GM19467 (cell line): ENCODE measurements around the gene ZFYVE21.

Experiments
- ATAC-seq: cut with Tn5 transposase; IDR thresholded peaks from one replicate; pipeline ENCODE4 v1.9.1; 2021; ENCODE audit warnings: mild to moderate bottlenecking, moderate library complexity; ENCODE audit not compliant: unreplicated experiment

Gene ZFYVE21

DNA sequence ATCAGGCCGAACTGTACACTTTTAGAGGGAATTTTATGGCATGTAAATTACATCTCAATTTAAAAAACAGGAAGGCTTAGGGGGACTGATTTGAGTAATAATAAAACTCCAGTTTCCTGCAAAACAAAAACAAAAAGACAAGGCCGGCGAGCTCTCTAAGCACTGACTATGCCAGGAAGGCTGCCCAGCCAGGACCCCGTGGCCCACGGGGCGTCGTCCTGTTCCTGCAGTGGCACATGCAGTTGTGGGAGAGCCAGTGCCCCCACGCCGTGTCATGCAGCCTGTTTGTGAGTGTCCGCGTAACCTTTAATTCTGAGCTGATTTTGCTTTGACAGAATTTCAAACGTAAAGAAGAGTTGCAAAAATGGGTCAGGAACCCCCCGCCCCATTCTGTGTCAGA, 10.9 kb upstream of the ZFYVE21 start:
- ATAC-seq: no peak

DNA sequence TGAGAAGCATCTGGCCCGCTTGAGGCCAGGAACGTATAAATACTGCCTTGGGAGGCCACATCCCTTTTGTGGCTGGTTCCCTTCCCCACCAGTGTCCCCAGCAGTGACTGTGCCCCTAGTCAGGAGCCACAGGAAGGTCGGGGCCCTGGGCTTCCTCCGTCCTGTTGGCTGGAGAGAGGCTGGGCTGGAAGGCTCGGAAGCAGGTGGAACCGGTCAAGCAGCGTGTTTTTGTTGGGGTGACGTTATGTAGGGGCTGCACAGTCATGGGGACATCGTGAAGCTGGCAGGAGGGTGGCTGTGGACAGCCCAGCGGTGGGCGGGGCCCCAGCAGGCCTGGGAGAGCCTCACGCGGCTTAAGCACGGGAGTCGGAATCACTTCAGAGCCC, 10.5 kb upstream of the ZFYVE21 start:
- ATAC-seq: no peak

DNA sequence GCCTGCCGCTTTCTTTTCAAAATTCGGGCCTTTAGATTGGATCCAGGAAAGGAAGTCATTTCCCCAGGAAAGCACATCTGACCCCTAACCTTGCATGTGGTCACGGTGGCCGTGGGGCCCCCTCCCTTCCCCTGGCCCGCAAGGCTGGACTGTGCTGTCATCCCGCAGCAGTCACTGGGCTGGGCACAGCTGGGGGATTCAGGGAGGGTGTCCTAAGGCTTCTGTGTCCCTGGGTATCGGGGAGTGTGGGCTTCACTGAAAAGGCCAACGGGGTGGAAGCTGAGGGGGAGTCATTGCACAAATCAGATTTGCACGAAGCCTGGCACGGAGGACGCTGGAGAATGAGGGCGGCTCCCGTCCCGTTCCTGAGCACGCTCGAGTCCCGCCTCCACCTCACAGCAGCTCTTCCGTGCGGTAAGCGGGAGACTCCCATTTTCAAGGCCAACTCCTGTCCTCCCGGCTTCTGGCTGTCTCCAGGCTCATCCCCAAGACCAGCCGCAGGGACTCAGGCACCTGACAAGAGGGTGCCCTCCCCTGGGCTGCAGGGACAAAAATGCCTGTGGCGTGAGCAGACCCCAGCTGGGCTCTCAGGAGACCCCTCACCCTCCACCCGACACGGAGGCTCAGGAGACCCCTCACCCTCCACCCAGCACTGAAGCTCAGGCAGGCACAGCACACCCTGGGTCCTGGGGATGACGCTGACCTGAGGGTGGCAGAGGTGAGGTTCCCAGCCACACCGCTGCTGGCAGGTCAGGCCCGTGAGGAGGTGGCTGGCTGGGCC, 9.9 kb upstream of the ZFYVE21 start:
- ATAC-seq: no peak

DNA sequence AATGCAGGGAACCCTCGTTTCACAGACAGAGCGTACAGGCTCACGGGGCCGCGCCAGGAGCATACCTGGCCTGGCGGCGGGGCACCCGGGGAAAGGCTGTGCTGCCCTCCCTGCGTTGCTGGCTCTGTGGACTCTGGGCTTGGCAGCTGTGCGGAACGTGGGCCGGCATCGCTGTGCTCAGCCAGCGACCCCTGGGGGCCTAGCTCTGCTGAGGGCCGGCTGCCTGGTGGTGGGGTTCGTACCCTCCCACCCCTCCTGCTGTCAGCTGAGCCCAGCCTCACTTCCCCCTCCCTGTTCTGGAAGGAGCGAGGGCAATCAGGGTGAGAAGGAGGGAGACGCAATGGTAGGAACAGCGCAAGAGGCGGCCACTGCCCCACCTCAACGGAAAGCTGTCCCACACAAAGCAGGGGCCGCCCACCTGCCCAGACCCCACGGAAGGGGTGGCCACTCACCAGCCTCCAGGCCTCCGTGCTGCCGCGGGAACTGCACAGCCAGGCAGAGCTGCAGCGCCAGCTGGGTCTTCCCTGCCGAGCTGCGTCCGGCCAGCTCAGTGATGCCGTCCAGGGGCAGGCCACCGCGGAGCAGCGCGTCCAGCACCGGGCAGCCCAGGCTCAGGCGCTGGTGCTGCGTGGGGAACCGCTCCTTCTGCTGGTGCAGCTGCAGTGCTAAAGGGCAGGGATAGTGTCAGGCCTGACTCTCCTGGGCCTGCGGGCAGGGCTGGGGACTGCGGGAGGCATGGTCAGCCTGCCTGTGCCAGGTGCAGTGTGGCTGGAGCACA, 8.9 kb upstream of the ZFYVE21 start:
- ATAC-seq: no peak

DNA sequence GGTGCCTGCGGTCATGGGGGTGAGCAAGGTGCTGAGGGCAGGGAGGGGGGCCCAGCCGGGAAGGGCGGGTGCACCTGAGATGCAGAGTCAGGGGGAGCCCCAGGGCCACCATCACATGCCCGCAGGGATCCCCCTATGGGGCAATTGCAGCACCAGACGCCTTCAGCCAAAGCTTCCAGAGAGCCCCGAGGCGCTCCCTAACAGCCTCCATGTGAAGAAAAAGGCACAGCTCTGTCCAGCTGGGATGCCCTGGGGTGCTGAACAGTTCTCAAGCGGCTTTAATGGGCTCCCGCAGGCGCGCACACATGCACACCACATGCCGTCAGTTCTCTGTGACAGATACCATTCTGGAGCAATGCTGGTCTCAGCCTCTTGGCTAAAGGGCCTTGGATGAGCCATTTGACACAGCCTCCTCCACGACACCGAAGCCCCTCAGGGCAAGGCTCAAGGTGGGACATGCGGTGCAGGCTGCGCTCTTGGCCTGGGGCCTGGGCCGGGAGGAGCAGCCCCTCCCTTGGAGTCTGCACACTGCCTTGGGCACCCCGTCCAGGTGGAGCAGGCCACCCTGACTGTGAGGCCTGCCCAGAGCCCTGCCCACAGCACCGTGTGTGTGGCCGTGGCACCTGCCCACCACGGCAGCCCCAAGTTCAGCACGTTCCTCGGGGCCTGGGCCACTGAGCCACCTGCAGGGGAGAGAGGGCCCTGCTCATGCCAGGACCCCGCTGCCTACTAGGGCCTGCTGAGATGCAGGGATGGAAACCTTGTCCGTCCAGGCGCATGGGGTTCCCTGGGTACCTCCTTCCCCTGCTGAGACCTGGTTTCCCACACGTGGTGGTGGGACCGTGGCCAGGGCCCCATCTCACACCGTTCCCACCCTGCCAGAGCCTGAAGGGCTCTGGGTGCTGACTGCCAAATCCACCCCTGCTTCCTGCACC, 8.0 kb upstream of the ZFYVE21 start:
- ATAC-seq: no peak

DNA sequence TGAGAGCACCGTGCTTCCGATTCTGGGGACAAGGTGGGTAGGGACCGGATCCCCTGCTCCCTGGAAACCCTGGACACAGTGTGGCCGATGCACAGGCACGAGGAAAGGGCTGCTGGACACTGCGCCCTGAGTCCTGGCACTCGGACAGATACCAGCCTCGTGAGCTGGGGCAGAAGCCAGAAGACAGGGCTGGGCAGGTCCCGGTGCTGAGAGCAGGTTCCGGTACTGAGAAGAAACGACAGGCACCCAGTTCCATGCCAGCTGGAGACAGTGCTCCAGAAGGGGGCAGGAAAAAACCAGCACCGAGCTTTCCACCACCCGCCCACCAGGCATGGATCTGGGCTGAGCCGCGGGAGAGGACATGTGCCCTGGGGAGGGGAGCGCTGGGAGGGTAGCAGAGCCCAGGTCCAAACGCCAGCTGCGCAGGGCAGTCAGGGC, 6.8 kb upstream of the ZFYVE21 start:
- ATAC-seq: no peak

DNA sequence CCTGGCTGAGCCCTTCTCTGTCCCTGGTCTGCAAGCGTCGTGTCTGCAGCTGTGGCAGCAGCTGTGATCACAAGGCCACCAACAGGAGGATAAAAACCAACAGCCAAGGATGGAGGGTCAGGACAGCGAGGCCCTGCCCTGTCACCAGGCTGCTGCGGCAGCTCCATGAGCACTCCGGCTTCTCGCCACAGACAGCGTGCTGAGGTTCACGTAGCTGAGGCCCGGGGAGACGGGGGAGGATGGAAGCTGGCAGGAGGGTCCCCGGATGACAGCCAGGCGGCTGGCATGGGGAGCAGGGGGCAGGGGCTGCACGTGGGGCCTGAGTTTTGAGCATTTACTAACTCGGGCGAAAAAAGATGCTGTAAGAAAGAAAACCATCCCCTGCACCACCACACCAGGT, 5.8 kb upstream of the ZFYVE21 start:
- no peak for ATAC-seq

DNA sequence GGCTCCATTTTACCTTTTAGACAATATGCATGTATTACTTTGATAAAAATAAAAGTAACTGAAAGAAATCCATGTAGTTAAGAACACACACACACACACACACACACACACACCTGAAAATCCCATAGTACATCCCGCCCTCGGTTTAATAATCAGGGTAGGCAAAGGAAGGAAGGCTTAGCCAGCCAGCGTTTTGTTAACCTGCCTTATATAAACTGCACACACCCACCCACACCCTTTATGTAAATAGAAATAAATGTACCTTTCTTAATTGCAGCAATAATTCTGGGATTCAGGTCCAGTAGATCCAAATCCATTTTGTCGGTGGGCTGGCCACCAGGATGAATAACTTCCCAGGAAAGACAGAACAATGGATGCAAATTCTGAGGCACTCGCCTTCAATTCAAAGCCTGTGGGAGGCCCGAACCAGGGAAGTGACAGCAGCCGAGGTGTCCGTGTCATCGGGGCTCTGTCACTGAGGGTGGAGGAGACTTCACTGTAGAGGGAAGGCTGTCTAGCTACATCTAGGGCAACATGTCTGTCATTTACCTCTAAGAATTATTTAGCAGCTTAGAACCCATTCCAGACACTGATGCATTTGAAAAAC, 4.7 kb upstream of the ZFYVE21 start:
- no peak for ATAC-seq

DNA sequence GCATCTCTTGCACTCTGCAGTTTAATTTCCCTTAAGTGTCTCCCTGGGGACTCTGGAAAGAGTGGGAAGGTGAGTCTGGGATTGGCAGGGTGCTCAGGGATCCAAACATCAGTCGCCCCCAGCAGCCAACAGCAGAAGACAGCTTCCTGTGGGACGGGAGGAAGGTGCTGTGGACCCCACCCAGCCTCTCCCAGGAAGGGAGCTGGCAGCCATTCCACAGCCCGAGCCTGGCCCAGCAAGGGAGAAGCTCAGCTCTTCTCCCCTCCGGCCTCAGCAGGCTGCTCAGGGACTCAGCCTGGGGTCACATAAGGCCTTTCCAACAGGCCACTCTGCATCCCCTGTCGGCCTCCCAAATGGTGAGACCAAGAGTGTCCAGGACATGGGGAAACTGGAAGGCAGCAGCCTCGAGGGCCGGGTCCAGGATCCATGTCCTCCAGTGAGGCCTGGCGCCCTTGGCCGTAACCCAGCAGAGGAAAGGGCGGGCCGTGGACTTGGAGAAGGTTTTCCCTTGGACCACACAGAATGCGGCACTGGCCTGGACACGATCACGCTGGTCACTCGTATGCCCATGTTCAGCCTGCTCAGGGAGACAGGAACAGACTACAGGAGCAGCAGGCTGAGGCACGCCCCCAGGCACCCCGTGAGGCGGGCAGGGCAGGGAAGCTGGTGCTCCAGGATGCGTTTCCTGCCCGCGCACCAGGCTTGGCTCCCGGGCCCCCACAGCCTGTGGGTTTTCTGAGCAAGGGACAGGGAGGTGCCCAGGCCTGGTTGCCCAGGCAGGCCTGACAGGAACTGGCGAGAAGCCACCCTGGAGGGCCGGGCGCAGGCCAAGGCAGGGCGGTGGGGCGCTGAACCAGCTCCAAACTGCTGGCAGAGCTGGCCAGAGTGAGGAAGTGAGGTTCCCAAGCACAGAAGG, 3.8 kb upstream of the ZFYVE21 start:
- no peak for ATAC-seq

DNA sequence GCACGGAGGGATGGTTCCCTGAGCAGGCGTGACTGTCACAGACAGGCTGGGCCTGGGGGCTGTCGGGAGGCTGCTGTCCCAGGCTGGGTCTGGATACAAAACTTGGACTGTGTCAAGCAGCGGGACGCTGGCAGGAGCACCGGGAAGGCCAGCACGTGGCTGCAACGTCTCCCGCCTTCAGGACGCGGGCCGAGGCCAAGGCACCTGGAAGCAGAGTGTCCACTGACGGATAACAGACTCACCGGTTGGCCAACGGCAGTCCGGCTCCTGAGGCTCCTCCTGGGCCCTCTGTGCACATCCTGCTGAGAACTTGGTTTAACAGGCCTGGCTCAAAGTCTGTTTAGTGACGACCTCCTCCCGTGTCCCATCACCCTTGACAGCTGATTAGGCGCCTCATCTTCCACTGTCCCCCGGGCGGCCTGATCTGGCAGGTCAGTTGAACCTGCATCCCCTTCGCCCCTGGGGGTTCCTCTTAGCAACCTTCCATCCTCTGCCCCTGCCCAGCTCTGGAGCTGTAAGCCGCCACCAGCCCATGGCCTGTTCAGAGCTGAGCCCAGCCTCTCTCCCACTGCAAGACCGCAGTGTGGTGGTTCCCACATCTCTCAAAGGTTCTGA, 2.9 kb upstream of the ZFYVE21 start:
- ATAC-seq: no peak

DNA sequence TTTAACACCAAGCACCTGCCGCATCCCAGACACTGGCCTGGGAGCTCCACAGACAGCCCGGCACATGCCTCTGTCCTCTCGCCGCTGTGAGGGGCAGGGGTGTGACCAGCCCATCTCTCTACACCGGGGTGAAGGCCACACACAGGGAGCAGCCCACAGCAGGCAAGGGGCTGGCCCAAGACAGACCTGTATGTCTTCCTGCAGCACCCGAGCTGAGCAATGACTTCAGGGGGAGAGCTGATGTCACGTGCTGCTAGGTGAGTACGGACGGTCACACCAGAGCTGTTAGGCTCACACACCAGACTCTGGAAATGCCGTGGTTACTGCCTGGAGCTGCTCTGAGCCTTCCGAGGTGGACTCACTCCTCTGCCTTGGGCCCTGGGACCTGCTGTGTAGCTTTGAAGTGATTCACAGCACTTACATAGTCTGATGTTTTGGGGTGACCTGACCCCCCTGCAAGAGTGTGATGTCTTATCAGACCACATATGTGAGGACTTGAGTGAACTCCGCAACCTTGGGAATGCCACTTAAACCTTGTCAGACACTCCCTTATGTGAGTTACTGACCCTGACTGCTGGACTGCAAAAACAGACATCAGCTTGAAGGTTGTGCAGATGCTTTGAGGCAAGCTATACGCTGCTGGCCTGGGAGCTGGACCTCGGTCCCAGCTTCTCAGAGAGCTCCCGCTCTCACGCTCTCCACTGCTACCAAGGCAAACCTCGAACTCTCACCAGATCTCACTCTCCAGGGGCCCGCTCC, 2.1 kb upstream of the ZFYVE21 start:
- no peak for ATAC-seq

DNA sequence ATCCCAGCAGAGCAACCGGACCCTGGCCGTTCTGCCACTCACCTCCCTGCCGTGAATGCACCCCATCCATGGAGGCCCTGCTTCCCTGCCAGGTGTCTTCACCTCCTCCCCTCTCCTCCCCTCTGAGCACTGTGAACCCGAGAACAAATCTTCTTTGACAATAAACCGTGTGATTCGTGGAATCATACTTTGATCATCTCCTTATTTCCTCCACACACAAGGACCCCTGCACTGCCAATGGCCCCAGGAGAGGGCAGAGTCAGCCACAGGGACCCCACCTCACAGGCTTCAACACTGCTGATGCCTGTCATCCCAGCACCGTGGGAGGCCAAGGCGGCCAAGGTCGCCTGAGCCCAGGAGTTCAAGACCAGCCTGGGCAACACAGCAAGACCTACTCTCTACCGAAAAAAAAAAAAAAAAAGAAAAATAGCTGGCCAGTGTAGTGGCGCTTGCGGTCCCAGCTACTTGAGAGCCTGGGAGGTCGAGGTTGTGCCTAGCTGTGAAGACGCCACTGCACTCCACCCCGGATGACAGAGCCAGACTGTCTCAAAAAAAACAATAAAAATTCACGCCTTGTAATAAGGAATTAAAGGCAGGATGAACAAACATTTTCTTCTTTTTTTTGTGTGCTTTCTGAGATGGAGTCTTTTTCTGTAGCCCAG, 1.4 kb upstream of the ZFYVE21 start:
- ATAC-seq: no peak

DNA sequence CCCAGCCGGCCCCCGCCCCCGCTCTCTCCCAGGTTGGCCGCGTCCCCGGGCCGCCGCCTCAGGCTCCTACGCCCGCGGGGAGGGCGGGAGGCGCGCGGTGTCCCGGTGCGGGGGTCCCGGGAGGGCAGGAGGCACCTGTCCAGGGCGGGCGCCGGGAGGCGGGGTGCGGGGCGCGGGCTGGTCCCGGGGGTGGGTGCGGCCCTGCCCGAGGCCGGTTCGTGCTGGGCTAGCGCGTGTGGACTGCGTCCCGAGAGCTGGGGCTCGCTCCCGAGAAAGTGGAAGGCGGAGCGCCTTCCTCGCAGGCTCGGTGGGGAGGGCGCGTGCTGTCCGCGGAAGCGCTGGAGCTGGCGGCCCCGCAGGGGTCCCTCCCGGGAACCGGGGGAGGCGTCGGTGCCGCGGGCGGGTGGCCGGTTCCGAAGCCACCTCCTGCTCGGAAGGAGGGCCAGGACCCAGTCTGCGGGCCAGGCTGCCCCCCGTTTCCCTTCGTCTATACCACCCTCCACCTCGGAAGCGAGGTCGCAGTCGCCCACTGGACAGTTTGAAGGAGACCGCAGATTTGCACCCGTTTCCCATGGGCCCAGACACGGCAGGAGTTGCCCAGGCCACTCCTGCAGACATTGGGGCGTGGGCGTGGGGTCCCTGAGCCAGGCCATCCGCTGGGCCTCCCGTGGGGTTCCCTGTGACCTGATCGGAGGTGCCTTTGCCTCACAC, 636 bp downstream of the ZFYVE21 start:
- ATAC-seq: no peak

DNA sequence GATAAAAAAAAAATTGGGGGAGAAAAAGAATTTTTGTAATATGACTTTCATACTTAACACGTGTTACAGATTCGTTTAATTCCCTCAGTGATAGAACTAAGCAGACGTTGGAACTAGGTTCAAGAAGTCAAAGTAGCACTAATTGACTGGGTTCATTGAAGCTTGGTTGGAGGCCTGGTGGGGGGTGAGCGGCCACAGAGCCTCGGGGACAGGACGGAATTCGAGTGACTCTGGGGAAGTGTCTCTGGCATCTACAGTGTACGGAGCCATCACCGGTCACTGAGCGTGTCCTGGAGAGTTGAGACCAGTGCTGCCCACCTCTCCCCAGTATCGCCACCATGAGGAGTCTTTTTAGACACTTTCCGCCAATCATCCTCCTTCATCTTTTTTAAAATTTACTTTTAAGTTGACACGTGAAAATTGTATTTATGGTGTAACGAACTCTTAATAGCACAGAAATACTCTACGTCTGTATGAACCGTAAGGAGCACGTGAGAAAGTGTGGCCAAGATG, 1.3 kb downstream of the ZFYVE21 start:
- no peak for ATAC-seq

DNA sequence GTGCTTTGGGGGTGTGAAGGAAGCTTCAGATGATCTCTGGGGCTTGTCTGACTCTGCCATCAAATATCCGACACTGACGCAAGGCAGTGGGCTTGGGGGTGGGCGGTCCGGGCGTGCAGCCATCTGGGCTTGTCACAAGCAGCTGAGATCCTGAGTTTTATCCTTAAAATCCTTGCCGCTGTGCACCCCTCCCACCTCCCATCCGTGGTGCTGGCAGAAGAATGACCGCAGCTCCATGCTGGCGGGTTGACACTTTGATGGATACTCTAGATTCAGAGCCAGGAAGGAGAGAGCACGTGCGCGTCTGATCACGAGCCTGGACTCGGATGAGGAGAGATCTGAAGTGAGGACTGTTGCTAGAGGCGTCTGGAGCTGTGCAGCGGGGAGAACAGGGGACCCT, 3.0 kb downstream of the ZFYVE21 start:
- ATAC-seq: no peak

DNA sequence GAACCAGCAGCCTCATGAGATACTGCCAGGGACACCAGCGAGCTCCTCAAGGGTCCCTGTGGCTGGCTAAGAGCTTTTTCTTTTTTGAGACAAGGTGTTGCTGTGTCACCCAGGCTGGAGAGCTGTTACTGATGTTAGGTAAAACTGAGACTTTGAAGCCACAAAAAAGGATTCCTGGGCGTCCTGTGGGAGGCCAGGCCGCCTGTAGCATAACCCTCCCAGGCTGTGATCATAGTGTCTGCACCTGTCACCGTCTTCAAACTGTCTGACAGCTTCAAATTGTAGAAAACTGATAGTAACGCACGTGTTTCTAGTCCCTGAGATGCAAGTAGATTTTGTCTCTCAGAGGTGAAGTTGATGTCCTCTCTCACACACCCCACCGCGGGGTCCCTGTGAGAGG, 4.1 kb downstream of the ZFYVE21 start:
- ATAC-seq: no peak
